Measurements from ENCODE around the gene NPBWR2.

DNA sequence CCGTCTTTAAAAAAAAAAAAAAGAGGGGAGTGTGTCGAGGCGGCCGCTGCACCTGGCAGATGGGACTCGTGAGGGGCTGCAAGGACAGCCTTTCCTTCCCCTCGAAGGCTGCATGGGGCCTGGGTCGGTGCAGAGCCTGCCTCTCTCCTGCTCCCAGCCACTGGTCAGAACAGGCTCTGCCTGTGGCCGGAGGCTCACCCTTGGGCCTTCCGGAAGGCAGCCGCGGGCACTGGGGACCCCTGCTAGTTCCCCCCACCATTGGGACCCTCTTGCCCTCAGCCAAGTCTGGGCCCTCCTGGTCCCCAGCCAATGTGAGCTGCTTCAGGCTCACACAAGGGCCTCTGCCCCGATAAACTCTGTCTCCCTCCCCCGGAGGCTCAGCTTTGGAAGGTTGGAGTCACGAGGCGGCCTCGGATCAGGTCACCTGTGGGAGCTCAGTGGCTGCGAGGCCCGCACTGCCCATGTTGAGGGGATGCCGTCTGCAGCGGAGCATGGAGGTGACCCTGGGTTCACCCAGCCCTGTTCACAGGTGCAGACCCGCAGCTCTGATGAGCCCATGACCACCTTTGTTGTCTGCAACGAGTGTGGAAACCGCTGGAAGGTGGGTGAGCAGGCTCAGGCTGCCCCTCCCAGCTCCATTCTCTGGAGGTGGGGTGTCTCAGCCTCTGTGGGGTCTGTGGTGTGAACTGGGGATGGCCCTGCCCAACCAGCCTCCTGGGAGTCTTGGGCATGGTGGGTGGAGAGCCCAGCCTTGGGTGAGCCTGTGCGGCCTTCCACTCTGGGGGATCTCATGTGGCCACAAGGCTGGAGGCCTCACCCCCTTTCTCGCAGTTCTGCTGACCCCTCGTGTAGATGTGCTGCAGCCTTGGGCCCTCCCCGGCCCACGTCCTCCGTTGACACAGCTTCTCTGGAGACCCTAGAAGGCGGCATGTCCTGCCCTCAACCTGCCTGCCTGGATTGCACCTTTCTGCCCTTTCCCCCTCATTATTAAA lies 35.7 kb downstream of the NPBWR2 start:
- TF ChIP-seq, protein P1, sequence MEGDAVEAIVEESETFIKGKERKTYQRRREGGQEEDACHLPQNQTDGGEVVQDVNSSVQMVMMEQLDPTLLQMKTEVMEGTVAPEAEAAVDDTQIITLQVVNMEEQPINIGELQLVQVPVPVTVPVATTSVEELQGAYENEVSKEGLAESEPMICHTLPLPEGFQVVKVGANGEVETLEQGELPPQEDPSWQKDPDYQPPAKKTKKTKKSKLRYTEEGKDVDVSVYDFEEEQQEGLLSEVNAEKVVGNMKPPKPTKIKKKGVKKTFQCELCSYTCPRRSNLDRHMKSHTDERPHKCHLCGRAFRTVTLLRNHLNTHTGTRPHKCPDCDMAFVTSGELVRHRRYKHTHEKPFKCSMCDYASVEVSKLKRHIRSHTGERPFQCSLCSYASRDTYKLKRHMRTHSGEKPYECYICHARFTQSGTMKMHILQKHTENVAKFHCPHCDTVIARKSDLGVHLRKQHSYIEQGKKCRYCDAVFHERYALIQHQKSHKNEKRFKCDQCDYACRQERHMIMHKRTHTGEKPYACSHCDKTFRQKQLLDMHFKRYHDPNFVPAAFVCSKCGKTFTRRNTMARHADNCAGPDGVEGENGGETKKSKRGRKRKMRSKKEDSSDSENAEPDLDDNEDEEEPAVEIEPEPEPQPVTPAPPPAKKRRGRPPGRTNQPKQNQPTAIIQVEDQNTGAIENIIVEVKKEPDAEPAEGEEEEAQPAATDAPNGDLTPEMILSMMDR (IDR thresholded peaks at IDR 0.05; ENCODE audit: insufficient read depth, low read depth, low read length) = no peak
- TF ChIP-seq EZH2 (IDR thresholded peaks at IDR 0.05; ENCODE audit: insufficient read depth, low read length) = no peak

Measured in astrocyte (in vitro differentiated cells and primary cell).